ENCODE data around the gene GBX2. TPM values are rescaled to one million over a fixed set of nuclear protein-coding genes. Genes with fewer than 3 reads are reported as not detected.

Gene GBX2
- total and polyA plus RNA-seq, 2 experiments from 2014 or later: 0.45 TPM; not detected in 1

GRCh38 chr2:236157815-236158498 lies 10.2 kb downstream of the GBX2 start:
- Histone ChIP-seq H3K27ac (no peak overlapping the region), H3K4me1 (ENCODE audit: insufficient read depth) (no peaks in the 10 kb centered on the region), H3K4me2 (no peak overlapping the region), H3K4me3 (no peak overlapping the region), H3K9me2 (replicated peaks; ENCODE audit: insufficient read depth) (no peaks in the 10 kb centered on the region), H4K20me1 (ENCODE audit: insufficient read depth, poor library complexity, severe bottlenecking) (no peaks in the 10 kb centered on the region), H3K9me3 (ENCODE audit: low read depth) (no peaks in the 10 kb centered on the region), H3K36me3 (replicated peaks; ENCODE audit: insufficient read depth, low read depth) (no peaks in the 10 kb centered on the region), H3K79me2 (no peaks in the 10 kb centered on the region), H3K27me3 (peaks cover 69% of the 10 kb centered on the region), H2AFZ (no peak overlapping the region)
- TF ChIP-seq EZH2phosphoT487 (IDR thresholded peaks at IDR 0.05; ENCODE audit: low read depth, severe bottlenecking, unreplicated experiment): no peak
- no peak for TF ChIP-seq EZH2 (IDR thresholded peaks at IDR 0.05; ENCODE audit: borderline replicate concordance)
- no peak for TF ChIP-seq CTCF (IDR thresholded peaks at IDR 0.05; ENCODE audit: poor library complexity)
- 91% methylated on average over 10 of the region's 10 CpGs for WGBS (ENCODE audit: low lambda C conversion rate, missing lambda C conversion rate)
- DNase-seq (ENCODE audit: low spot score): no peak

- Histone ChIP-seq H3K9me3 (ENCODE audit: low read depth) (no peaks in the 10 kb centered on the region), H3K4me2 (no peak overlapping the region), H3K79me2 (no peaks in the 10 kb centered on the region), H3K4me1 (ENCODE audit: insufficient read depth) (no peaks in the 10 kb centered on the region), H2AFZ (no peak overlapping the region), H3K36me3 (replicated peaks; ENCODE audit: insufficient read depth, low read depth) (no peaks in the 10 kb centered on the region), H3K27ac (no peak overlapping the region), H3K9me2 (replicated peaks; ENCODE audit: insufficient read depth) (no peaks in the 10 kb centered on the region), H3K27me3 (peaks cover 63% of the 10 kb centered on the region), H3K4me3 (no peak overlapping the region), H4K20me1 (ENCODE audit: insufficient read depth, poor library complexity, severe bottlenecking) (no peaks in the 10 kb centered on the region)
- DNase-seq (ENCODE audit: low spot score): no peak
- 82% methylated on average over 6 of the region's 6 CpGs for WGBS (ENCODE audit: low lambda C conversion rate, missing lambda C conversion rate)
- TF ChIP-seq EZH2 (IDR thresholded peaks at IDR 0.05; ENCODE audit: borderline replicate concordance) (no peak), EZH2phosphoT487 (IDR thresholded peaks at IDR 0.05; ENCODE audit: low read depth, severe bottlenecking, unreplicated experiment) (no peak), CTCF (IDR thresholded peaks at IDR 0.05; ENCODE audit: poor library complexity) (no peak)
These were observed 10.8 kb downstream of the GBX2 start for GRCh38 chr2:236157366-236157765.

- H2AFZ ChIP-seq: no peak overlapping the region
- 90% methylated on average over 7 of the region's 7 CpGs for WGBS (ENCODE audit: low lambda C conversion rate, missing lambda C conversion rate)
- no peak for DNase-seq (ENCODE audit: low spot score)
- H3K4me1 ChIP-seq (ENCODE audit: insufficient read depth): no peaks in the 10 kb centered on the region
- H3K4me2 ChIP-seq: no peak overlapping the region
- H3K27me3 ChIP-seq: peaks cover 58% of the 10 kb centered on the region
- H3K27ac ChIP-seq: no peak overlapping the region
- no peak overlapping the region for H3K4me3 ChIP-seq
- TF ChIP-seq EZH2phosphoT487 (IDR thresholded peaks at IDR 0.05; ENCODE audit: low read depth, severe bottlenecking, unreplicated experiment) (no peak), CTCF (IDR thresholded peaks at IDR 0.05; ENCODE audit: poor library complexity) (no peak), EZH2 (IDR thresholded peaks at IDR 0.05; ENCODE audit: borderline replicate concordance) (no peak)
- H3K9me3 ChIP-seq (ENCODE audit: low read depth): no peaks in the 10 kb centered on the region
- no peaks in the 10 kb centered on the region for H3K79me2 ChIP-seq
- H3K9me2 ChIP-seq (replicated peaks; ENCODE audit: insufficient read depth): no peaks in the 10 kb centered on the region
- H4K20me1 ChIP-seq (ENCODE audit: insufficient read depth, poor library complexity, severe bottlenecking): no peaks in the 10 kb centered on the region
- no peaks in the 10 kb centered on the region for H3K36me3 ChIP-seq (replicated peaks; ENCODE audit: insufficient read depth, low read depth)
These were observed 11.4 kb downstream of the GBX2 start for GRCh38 chr2:236156860-236157194.

Measured in hepatocyte (in vitro differentiated cells).